SK-N-SH (cell line): Measurements from ENCODE around the gene VGLL4.

ENCODE experiments used
- CTCF ChIP-seq: fragments of 200-600 bp; sonication (generic); IDR thresholded peaks from 2 replicates; pipeline ENCODE4 v1.6.1; 2017; ENCODE audit warnings: antibody characterized with exemption, mild to moderate bottlenecking, moderate library complexity
- ELF1 ChIP-seq: IDR thresholded peaks from 2 replicates; pipeline ENCODE4 v1.4.0; 2012
- EP300 ChIP-seq, 2 experiments: IDR thresholded peaks; 2 replicates each; pipeline versions ENCODE4 v1.4.0 to v1.6.1; 2012; ENCODE audit warnings: borderline replicate concordance in 1 of 2, low read depth in 1 of 2, low read length in 1 of 2
- JUND ChIP-seq: IDR thresholded peaks from 2 replicates; pipeline ENCODE4 v1.4.0; 2012
- NFIC ChIP-seq: IDR thresholded peaks from 2 replicates; pipeline ENCODE4 v1.4.0; 2012; ENCODE audit warnings: borderline replicate concordance
- REST ChIP-seq: IDR thresholded peaks from 2 replicates; pipeline ENCODE4 v1.6.1; 2012; ENCODE audit warnings: mild to moderate bottlenecking, low read depth, low read length, moderate library complexity
- SIN3A ChIP-seq: IDR thresholded peaks from 2 replicates; pipeline ENCODE4 v1.6.1; 2012; ENCODE audit warnings: low read depth, mild to moderate bottlenecking, low read length, moderate library complexity, borderline replicate concordance
- TAF1 ChIP-seq: IDR thresholded peaks from 2 replicates; pipeline ENCODE4 v1.6.1; 2012; ENCODE audit warnings: low read depth, mild to moderate bottlenecking, low read length, moderate library complexity, borderline replicate concordance
- USF1 ChIP-seq: IDR thresholded peaks from 2 replicates; pipeline ENCODE4 v1.4.0; 2012; ENCODE audit warnings: low read depth, borderline replicate concordance
- ZBTB33 ChIP-seq: IDR thresholded peaks from 2 replicates; pipeline ENCODE4 v1.4.0; 2012; ENCODE audit warnings: low read depth, borderline replicate concordance
- TF ChIP-seq, protein P1 (sequence below): IDR thresholded peaks from 2 replicates; pipeline ENCODE4 v1.4.0; 2012; ENCODE audit warnings: low read depth

DNA sequence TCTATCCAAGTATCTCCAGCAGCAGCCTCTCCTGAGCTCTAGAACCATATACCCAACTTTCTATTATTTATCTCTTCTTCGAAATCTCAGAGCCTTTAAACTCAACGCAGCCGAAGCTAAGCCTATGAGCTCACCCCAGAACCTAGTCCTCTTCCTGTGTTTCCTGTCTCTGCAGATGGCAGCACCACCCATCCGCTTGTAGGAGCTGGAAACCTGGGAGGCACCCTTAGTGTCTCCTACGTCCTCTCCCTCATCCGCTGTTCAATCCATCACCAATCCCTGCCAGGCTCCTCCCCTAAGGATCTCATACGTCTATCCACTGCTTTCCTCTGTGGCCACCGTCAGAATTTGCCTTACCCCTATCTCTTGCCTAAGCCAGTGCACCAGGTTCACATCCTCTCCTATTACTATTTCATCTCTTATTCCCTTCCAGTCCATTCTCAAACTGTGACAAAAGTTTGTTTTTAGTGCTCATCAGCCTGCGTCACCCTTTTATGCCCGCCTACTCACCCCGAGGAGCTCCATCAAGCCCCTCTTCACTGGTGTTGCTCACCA lies 9.6 kb downstream of the VGLL4 start:
- TF ChIP-seq, protein P1, sequence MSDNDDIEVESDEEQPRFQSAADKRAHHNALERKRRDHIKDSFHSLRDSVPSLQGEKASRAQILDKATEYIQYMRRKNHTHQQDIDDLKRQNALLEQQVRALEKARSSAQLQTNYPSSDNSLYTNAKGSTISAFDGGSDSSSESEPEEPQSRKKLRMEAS = no peak
- TF ChIP-seq TAF1 = no peak
- TF ChIP-seq EP300 (IDR thresholded peaks at IDR 0.05; ENCODE audit: borderline replicate concordance in 1 of 2, low read depth in 1 of 2, low read length in 1 of 2) = no peak
- no peak for TF ChIP-seq CTCF
- no peak for TF ChIP-seq ZBTB33
- no peak for TF ChIP-seq REST
- TF ChIP-seq JUND = no peak
- no peak for TF ChIP-seq ELF1
- TF ChIP-seq USF1 = no peak
- TF ChIP-seq SIN3A = no peak
- no peak for TF ChIP-seq NFIC
